K562 (cell line): ENCODE measurements around the gene SCN4A. TPM values are rescaled to one million over a fixed set of nuclear protein-coding genes. Genes with fewer than 3 reads are reported as not detected.

Experiments
- ATAC-seq: fragments of 200-7000 bp; cut with Tn5 transposase; 3 replicates; pipeline ENCODE4 v1.9.1; 2020; ENCODE audit warnings: moderate library complexity
- BruUV-seq: library from RNA; stranded (reverse); fragments of 400-500 nt; replicated peaks from 2 replicates; lab custom pipeline; 2021; lab: Mats Ljungman, UMichigan
- CTCF ChIA-PET: fragments of 300-600 bp; formaldehyde crosslinking; extraction: SDS; loops from one replicate; lab custom pipeline; 2021; ENCODE audit warnings: low intra/inter-chr PET ratio; lab: Yijun Ruan, JAX
- POLR2A ChIA-PET: fragments of 300-600, 350-650 bp; sonication (Branson Sonifier 250); formaldehyde crosslinking; extraction: SDS; loops from one replicate; lab custom pipeline; 2021; ENCODE audit warnings: antibody characterized with exemption, inconsistent platforms; lab: Yijun Ruan, JAX
- DNase-seq, 4 experiments: peaks; one replicate each; pipeline versions ENCODE4 v3.0.0 to v3.0.0-alpha.2; 2011 to 2018; ENCODE audit warnings: low spot score in 3 of 4, mixed read lengths in 3 of 4; ENCODE audit errors: extremely low read depth in 1 of 4
- FAIRE-seq: peaks from 2 replicates; lab custom pipeline; 2011; peaks lifted over from hg19 to GRCh38; lab: Jason Lieb, UNC
- H2AFZ ChIP-seq: 2 replicates; pipeline ENCODE4 v1.6.0; 2011; ENCODE audit warnings: low read depth, low read length, control low read depth, inconsistent platforms
- H3K27ac ChIP-seq: fragments of 200-600 bp; 3 replicates; pipeline ENCODE4 v1.8.0; 2011; ENCODE audit warnings: low read depth, mild to moderate bottlenecking, control low read depth, inconsistent platforms, low read length, moderate library complexity, mixed read lengths; ENCODE audit errors: extremely low read depth
- H3K27me3 ChIP-seq, 2 experiments: fragments of 300-600 bp in 1 of 2; 2 replicates in 1 of 2; 3 replicates in 1 of 2; pipeline versions ENCODE4 v1.6.0 to v1.8.0; 2011; ENCODE audit warnings: inconsistent platforms in 2 of 2, low read length in 2 of 2, mild to moderate bottlenecking in 1 of 2, mixed read lengths in 1 of 2, moderate library complexity in 1 of 2; ENCODE audit not compliant: control insufficient read depth in 2 of 2, insufficient read depth in 2 of 2
- H3K36me3 ChIP-seq: fragments of 300-600 bp; 3 replicates; pipeline ENCODE4 v1.8.0; 2011; ENCODE audit warnings: mild to moderate bottlenecking, low read length, inconsistent platforms; ENCODE audit not compliant: control insufficient read depth, insufficient read depth
- H3K4me1 ChIP-seq, 2 experiments: fragments of 200-600 bp in 1 of 2; replicated peaks in 1 of 2; 2 replicates in 1 of 2; 3 replicates in 1 of 2; pipeline versions ENCODE4 v1.5.1 to v1.8.0; 2011; ENCODE audit warnings: inconsistent platforms in 2 of 2, low read length in 2 of 2, mild to moderate bottlenecking in 1 of 2, mixed read lengths in 1 of 2, moderate library complexity in 1 of 2; ENCODE audit not compliant: control insufficient read depth in 2 of 2, insufficient read depth in 2 of 2
- H3K4me2 ChIP-seq: 2 replicates; pipeline ENCODE4 v1.6.1; 2011; ENCODE audit warnings: low read length, control low read depth, inconsistent platforms, mixed read lengths; ENCODE audit not compliant: insufficient read depth
- H3K4me3 ChIP-seq: fragments of 200-600 bp; sonication (generic), shearing (Covaris generic); 2 replicates; pipeline ENCODE4 v1.5.1; 2016; ENCODE audit warnings: control low read depth, inconsistent platforms
- H3K79me2 ChIP-seq: fragments of 200-600 bp; 3 replicates; pipeline ENCODE4 v1.8.0; 2011; ENCODE audit warnings: low read length, inconsistent platforms; ENCODE audit not compliant: control insufficient read depth, insufficient read depth
- H3K9ac ChIP-seq, 2 experiments: 2 replicates each; pipeline versions ENCODE4 v1.6.0 to v1.6.1; 2011; ENCODE audit warnings: low read depth in 2 of 2, low read length in 2 of 2, control low read depth in 1 of 2, inconsistent platforms in 1 of 2, mild to moderate bottlenecking in 1 of 2, mixed read lengths in 1 of 2; ENCODE audit not compliant: insufficient read depth in 1 of 2
- H3K9me1 ChIP-seq: one replicate; pipeline ENCODE4 v1.6.0; 2011; ENCODE audit warnings: inconsistent platforms, mild to moderate bottlenecking, low read length, moderate library complexity; ENCODE audit not compliant: control insufficient read depth, insufficient read depth
- H3K9me3 ChIP-seq: replicated peaks from 2 replicates; pipeline ENCODE4 v1.5.1; 2011; ENCODE audit warnings: low read depth, low read length, inconsistent platforms; ENCODE audit not compliant: control insufficient read depth, insufficient read depth
- H4K20me1 ChIP-seq: replicated peaks from 2 replicates; pipeline ENCODE4 v1.6.1; 2011; ENCODE audit warnings: low read length, inconsistent platforms, mixed read lengths; ENCODE audit not compliant: control insufficient read depth, insufficient read depth
- CBX5 ChIP-seq: IDR thresholded peaks from 2 replicates; pipeline ENCODE4 v1.6.1; 2014; ENCODE audit warnings: low read depth, borderline replicate concordance
- CHD2 ChIP-seq: IDR thresholded peaks from 2 replicates; pipeline ENCODE4 v1.6.1; 2011; ENCODE audit warnings: low read depth, low read length
- CSDE1 ChIP-seq, 2 experiments: fragments of 450-650 bp; IDR thresholded peaks; 2 replicates each; pipeline ENCODE4 v1.6.1; 2016; ENCODE audit warnings: mild to moderate bottlenecking in 1 of 2
- EP300 ChIP-seq: IDR thresholded peaks from 2 replicates; pipeline ENCODE4 v1.6.1; 2012; ENCODE audit warnings: low read length, improper control_type of control experiment
- GTF2B ChIP-seq: IDR thresholded peaks from 2 replicates; pipeline ENCODE4 v1.6.1; 2011; ENCODE audit not compliant: insufficient read length; ENCODE audit errors: extremely low read depth
- HDAC3 ChIP-seq: fragments of 450-650 bp; IDR thresholded peaks from 2 replicates; pipeline ENCODE4 v1.6.1; 2018; ENCODE audit warnings: borderline replicate concordance, mild to moderate bottlenecking, moderate library complexity; ENCODE audit not compliant: partially characterized antibody
- HMG20A ChIP-seq: fragments of 450-650 bp; formaldehyde crosslinking; conservative IDR thresholded peaks from 2 replicates; pipeline ENCODE4 v1.4.0; 2020; ENCODE audit warnings: mild to moderate bottlenecking, mixed read lengths
- MEF2D ChIP-seq: conservative IDR thresholded peaks from 2 replicates; pipeline ENCODE4 v1.6.1; 2016; ENCODE audit warnings: low read depth, missing genetic modification characterization, missing compliant biosample characterization
- PHTF2 ChIP-seq: fragments of 250-450 bp; sonication (Bioruptor Pico); IDR thresholded peaks from 2 replicates; pipeline ENCODE4 v1.5.0; 2021; ENCODE audit warnings: mild to moderate bottlenecking
- POLR2B ChIP-seq: fragments of 450-650 bp; IDR thresholded peaks from 2 replicates; pipeline ENCODE4 v1.6.1; 2018; ENCODE audit warnings: low read depth; ENCODE audit not compliant: partially characterized antibody
- RBM39 ChIP-seq: fragments of 200-400 bp; formaldehyde crosslinking; optimal IDR thresholded peaks from 2 replicates; pipeline ENCODE3; 2018; ENCODE audit warnings: low read depth, low read length
- SFPQ ChIP-seq: fragments of 200-400 bp; formaldehyde crosslinking; IDR thresholded peaks from 2 replicates; pipeline ENCODE4 v1.6.1; 2017; ENCODE audit warnings: mild to moderate bottlenecking, low read depth, low read length, moderate library complexity
- TAF1 ChIP-seq: IDR thresholded peaks from 2 replicates; pipeline ENCODE4 v1.6.1; 2011; ENCODE audit warnings: mild to moderate bottlenecking, low read length, moderate library complexity; ENCODE audit not compliant: insufficient read depth, control insufficient read depth, severe bottlenecking; ENCODE audit errors: extremely low read depth
- ZNF121 ChIP-seq: sonication (generic); formaldehyde crosslinking; conservative IDR thresholded peaks from 2 replicates; pipeline ENCODE4 v1.8.0; 2022; ENCODE audit warnings: missing genetic modification reagents
- ZNF695 ChIP-seq: fragments of 450-650 bp; formaldehyde crosslinking; IDR thresholded peaks from 2 replicates; pipeline ENCODE4 v1.4.0; 2020; ENCODE audit warnings: mild to moderate bottlenecking, moderate library complexity
- ZNF764 ChIP-seq: fragments of 250-450 bp; sonication (Bioruptor Pico); IDR thresholded peaks from 2 replicates; pipeline ENCODE4 v1.4.0; 2020; ENCODE audit warnings: low read depth, mild to moderate bottlenecking, moderate library complexity
- WGBS: fragments of 100-300 bp; shearing (Covaris generic); methylation state at CpG from one replicate; pipeline ENCODE4 v1.1.6; 2016; ENCODE audit warnings: low coverage, mixed read lengths; ENCODE audit not compliant: insufficient coverage; ENCODE audit errors: missing lambda C conversion rate; 5-methylcytosine and 5-hydroxymethylcytosine counted together
- in situ Hi-C: fragments of 300-500 bp; cut with MboI; formaldehyde crosslinking; loops from 4 replicates; pipeline ENCODE4 v1.15.0; 2018; ENCODE audit warnings: inconsistent platforms, mixed read lengths
- intact Hi-C: fragments of 100-400 bp; cut with micrococcal nuclease; formaldehyde crosslinking; loops from 2 replicates; pipeline ENCODE4 v1.14.2; 2022
- polyA plus RNA-seq, 8 experiments: library from polyadenylated mRNA; depleted of rRNA in 4 of 8; stranded (reverse) in 5 of 8; unstranded in 3 of 8; fragments of >200 nt; fragmentation: Nextera tagmentation in 2 of 8; fragmentation: Illumina TruSeq in 1 of 8; extraction: Ambion mirVana in 2 of 8; extraction: Trizol in 1 of 8; gene quantifications; 2 replicates each; pipeline versions ENCODE4 v1.2.1 to v1.2.3, GENCODE V29; 2011 to 2014; ENCODE audit warnings: inconsistent platforms in 1 of 8, missing spikeins in 1 of 8
- total RNA-seq, 7 experiments: library from RNA; depleted of rRNA in 6 of 7; stranded (reverse); fragments of >200 nt in 6 of 7; fragmentation: Illumina TruSeq in 2 of 7; extraction: Trizol in 2 of 7; gene quantifications; 2 replicates each; pipeline versions ENCODE4 v1.2.1 to v1.2.3, GENCODE V29; 2011 to 2021; ENCODE audit warnings: low replicate concordance in 1 of 7
- TF ChIP-seq, protein P1 (sequence below): fragments of 250-450 bp; sonication (Bioruptor Pico); IDR thresholded peaks from 2 replicates; pipeline ENCODE4 v1.4.0; 2020; ENCODE audit warnings: mild to moderate bottlenecking, moderate library complexity

The SCN4A gene
- total and polyA plus RNA-seq, 9 of the 15 experiments (the other 6 are each of a cell fraction or from before 2014, with no cell fraction given) = 0.29 to 2.6 (median 1.4) TPM

DNA sequence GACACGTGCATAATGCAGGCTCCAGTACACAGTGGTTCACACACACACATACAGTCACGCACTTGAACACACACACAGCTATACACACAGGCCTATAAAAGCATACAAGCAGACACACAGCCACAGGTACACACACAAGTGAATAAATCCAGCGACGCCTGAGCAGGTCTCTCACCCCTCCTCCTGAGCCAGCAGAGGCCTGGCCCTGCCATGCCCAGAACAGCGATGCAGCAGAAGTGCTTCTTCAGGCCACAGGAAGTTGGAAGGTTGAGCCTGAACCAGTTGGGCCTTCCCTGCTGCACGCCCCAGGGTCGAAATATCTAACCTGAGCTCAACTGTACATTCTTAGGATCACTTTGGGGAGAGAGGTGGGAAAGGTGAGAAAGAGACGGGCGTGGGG is 33.3 kb downstream of the SCN4A start:
- Histone ChIP-seq H3K79me2 (no peaks in the 10 kb centered on the region), H3K27me3 (peaks cover 24 to 56% of the 10 kb centered on the region in 2 experiments), H4K20me1 (no peaks in the 10 kb centered on the region; the same call in 1 of the 2 replicates), H3K4me1 (peaks cover 0 to 24% of the 10 kb centered on the region in 2 experiments; a peak in 3 of 5 replicates), H3K36me3 (no peaks in the 10 kb centered on the region), H2AFZ (no peak overlapping the region), H3K4me3 (no peak overlapping the region), H3K9me1 (no peaks in the 10 kb centered on the region), H3K9ac (peak overlapping the region in 1 of 2 experiments; percentile 41; a peak in 1 of 4 replicates), H3K9me3 (no peaks in the 10 kb centered on the region; the same call in 1 of the 2 replicates), H3K4me2 (no peak overlapping the region), H3K27ac (no peak overlapping the region)
- no TSS peak for BruUV-seq
- TF ChIP-seq POLR2B (no peak), HDAC3 (no peak), GTF2B (no peak), TAF1 (no peak), EP300 (no peak), HMG20A (CRISPR knock-in tag) (no peak), CHD2 (no peak), ZNF695 (no peak), CBX5 (no peak), SFPQ (no peak), CSDE1 (IDR thresholded peaks at IDR 0.05) (no peak), PHTF2 (CRISPR knock-in tag) (no peak), ZNF764 (CRISPR knock-in tag) (no peak), ZNF121 (CRISPR knock-in tag) (no peak), MEF2D (no peak), RBM39 (no peak)
- TF ChIP-seq, protein P1, sequence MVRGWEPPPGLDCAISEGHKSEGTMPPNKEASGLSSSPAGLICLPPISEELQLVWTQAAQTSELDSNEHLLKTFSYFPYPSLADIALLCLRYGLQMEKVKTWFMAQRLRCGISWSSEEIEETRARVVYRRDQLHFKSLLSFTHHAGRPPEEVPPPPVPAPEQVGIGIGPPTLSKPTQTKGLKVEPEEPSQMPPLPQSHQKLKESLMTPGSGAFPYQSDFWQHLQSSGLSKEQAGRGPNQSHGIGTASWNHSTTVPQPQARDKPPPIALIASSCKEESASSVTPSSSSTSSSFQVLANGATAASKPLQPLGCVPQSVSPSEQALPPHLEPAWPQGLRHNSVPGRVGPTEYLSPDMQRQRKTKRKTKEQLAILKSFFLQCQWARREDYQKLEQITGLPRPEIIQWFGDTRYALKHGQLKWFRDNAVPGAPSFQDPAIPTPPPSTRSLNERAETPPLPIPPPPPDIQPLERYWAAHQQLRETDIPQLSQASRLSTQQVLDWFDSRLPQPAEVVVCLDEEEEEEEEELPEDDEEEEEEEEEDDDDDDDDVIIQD (CRISPR knock-in tag) = no peak
- ChIA-PET CTCF (no interaction called here), POLR2A (interaction anchor here (0.9 kb wide), 1 partner anchor 8 kb away, joined by 5 read pairs; the partner anchor contains the start of gene CD79B)
- 41% methylated on average over 8 of the region's 9 CpGs for WGBS
- intact Hi-C loops (no loop called here), in situ Hi-C loops (no loop called here)
- ATAC-seq (no peak; the same call in 2 of the 3 replicates), DNase-seq (no peak), FAIRE-seq (no peak)
